Measurements from ENCODE around the gene SAC3D1.

SAC3D1 gene

DNA sequence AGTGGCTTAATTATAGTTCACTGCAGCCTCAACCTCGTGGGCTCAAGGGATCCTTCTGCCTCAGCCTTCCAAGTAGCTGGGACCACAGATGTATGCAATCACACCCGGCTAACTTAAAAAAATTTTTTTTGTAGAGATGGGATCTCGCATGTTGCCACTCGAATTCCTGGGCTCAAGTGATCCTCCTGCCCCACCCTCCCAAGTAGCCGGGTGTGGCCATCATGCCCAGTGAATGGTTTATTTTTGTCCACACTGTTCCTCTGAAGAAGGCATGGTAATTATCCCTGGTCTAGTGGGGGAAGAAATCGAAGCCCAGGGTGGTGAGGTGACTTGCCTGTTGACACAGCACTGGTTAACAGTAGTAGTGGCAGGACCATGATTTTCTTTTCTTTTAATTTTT, 1.9 kb downstream of the SAC3D1 start:
- no peak for TF ChIP-seq ZNF274 (IDR thresholded peaks at IDR 0.05; ENCODE audit: low read depth, low read length)
- no peak overlapping the region for H3K4me3 ChIP-seq (ENCODE audit: low read length)

DNA sequence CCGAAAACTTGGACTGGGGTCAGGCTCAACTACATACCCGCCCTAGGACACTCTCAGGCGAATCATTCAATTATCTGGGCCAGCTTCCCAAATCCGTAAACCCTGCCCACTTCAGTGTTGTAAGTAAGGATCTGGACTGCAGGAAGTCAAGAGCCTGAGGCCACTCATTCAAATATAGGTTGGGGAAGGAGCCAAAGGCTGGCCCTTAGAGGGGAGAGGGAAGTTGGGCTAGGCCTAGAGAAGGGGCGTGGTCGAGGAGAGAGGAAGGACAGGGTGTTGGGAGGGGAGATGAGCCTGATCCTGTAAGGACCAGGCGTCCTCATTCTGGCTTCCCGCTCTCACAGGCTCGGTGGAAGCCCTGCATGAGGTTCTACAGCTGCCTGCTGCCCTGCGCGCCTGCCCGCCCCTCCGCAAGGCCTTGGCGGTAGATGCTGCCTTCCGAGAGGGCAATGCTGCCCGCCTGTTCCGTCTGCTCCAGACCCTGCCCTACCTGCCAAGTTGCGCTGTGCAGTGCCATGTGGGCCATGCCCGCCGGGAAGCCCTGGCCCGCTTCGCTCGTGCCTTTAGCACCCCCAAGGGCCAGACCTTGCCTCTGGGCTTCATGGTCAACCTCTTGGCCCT, 3.0 kb downstream of the SAC3D1 start:
- no peak overlapping the region for H3K4me3 ChIP-seq (ENCODE audit: low read length)
- no peak for TF ChIP-seq ZNF274 (IDR thresholded peaks at IDR 0.05; ENCODE audit: low read depth, low read length)

DNA sequence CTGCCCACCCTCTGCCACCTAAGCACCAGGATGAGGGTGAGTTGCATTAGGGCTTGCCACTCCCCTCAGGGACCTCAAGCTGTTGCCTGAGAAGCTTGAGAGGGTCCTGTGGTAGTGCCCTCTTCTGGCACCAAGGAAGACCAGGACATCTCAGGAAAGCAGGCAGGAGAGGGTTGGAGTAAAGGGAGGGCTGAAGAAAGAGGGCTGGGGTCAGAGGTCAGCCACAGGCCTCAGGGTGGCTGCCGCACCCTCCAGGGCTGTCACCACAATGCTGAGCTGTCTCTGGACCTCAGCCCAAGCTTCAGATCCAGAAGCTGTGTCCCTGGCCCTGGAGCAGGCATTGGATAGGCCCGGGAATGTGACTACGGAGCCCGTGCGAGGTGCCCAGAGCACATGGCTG, 4.1 kb downstream of the SAC3D1 start:
- no peak overlapping the region for H3K4me3 ChIP-seq (ENCODE audit: low read length)
- no peak for TF ChIP-seq ZNF274 (IDR thresholded peaks at IDR 0.05; ENCODE audit: low read depth, low read length)

DNA sequence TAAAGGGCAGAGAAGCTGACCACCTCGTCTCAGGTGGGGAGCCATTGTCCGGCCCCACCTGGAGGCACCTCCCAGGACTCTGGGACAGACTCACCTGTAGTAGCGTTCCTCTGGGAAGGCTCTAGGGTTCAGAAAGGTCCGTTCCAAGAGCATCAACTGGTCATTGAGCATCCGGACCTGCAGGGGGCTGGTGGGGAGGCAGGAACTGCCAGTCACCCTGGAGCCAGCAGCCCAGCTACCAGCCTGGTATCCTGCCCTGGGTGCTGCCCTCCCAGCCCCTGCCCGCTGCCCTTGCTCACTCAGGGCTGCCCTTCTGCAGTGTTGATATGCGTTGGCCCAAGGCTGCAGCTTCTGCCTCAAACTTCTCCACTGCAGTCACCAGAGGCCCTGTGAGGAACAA, 4.7 kb downstream of the SAC3D1 start:
- no peak overlapping the region for H3K4me3 ChIP-seq (ENCODE audit: low read length)
- TF ChIP-seq ZNF274 (IDR thresholded peaks at IDR 0.05; ENCODE audit: low read depth, low read length), result no peak

DNA sequence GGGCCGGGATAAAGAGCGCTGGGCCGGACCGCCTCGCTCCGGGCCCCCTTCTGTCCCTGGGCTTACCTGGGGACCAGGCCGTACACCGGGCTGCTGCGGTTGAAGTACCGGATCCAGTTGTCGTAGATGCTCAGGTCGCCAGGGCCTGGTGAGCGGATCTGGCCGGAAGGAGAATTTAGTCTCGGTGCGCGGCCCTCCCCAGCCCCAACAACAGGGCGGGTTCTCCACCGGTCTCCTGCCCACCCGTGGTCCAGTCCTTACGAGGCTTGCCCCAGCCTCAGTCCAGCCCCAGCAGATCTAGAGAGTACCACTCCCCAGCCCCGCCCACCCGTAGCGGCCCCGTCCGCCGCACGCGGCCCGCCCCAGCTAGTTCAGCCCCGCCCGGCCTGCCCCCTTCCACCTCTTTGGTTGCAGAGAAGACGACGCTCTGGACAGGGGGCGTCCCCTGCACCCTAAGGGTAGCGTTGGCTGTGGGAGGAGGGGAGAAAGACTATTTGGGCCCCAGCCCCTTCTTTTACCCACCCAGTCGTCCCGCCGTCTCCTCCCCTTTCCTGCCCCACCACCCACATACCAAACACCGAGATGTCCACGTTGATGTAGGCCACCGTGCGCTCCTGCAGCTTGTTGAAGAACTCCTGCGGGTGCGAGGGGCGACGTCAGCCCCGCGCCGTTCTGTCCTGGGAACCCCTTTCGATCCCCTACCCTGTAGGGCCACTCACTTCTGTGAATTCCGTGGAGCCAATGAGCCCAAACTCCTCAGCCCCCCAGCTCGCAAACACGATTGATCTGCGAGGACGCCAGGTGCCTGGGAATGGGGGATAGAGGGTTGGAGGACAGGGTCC, 6.8 kb downstream of the SAC3D1 start:
- TF ChIP-seq ZNF274 (IDR thresholded peaks at IDR 0.05; ENCODE audit: low read depth, low read length), result no peak
- peak overlapping the region; percentile 3; the same call in 1 of the 2 replicates for H3K4me3 ChIP-seq (ENCODE audit: low read length)

DNA sequence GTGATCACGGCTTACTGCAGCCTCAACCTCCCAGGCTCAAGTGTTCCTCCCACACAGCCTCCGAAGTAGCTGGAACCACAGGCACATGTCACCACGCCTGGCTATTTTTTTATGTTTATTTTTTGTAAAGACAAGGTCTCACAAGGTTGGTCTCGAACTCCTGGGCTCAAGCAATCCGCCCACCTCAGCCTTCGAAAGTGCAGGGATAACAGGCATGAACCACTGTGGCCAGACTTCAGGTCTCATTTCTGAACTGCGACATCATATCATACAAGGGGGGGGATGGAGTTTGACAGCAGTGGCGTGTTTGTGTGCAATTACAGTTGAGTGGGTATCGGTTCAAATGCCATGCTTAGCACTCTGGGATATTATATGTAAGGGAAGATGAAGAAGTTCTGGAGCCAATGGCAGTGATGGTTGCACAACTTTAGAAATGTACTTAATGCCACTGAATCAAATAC, 10.4 kb downstream of the SAC3D1 start:
- no peak for TF ChIP-seq ZNF274 (IDR thresholded peaks at IDR 0.05; ENCODE audit: low read depth, low read length)
- H3K4me3 ChIP-seq (ENCODE audit: low read length), result no peak overlapping the region

DNA sequence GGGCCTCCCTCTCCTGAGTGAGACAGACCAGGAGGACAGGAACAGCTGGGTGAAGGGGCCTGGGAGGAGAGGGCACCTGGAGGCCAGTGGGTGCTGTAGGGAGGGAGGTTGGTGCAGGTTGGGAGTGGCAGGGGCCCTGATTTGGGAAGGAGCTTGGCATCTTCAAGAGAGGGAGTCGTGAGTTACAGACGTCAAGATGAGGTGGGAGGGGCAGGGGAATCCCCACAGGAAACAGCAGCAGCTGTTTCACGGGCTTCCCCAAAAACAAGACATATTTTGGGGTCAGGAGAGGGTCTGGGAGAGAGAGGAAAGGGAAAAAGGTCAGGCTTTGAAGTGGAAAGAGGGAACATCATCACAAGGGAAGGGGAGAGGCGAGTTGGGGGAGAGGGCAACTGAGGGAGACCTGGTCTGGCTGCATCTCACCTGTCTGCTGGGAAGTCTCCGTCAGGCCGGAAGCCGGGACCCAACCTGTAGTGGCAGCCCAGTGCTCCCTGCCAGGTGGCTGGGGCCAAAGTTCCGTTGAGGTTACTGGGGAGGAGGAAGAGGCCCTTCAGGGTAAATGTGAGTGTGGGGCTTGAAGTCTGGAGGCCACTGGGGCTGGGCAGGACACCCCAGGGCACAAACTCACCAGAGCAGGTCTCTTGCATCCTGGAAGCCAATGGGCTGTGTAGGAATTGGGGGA, 13.0 kb downstream of the SAC3D1 start:
- TF ChIP-seq ZNF274 (IDR thresholded peaks at IDR 0.05; ENCODE audit: low read depth, low read length), result no peak

DNA sequence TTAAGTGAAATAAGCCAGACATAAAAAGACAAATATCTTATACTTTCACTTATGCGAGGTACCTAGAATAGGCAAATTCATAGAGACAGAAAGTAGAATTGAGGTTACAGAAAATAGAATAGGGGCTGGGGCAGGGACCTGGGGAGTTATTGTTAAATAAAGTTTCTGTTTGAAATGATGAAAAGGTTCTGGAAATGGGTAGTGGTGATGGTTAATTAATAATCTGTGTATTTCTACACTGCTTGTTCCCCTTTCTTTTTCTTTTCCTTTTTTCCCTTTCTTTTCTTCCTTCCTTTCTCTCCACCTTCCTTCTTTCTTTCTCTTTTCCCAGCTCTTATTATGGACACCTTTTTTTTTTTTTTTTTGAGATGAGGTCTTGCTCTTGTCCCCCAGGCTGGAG, 14.5 kb downstream of the SAC3D1 start:
- TF ChIP-seq ZNF274 (IDR thresholded peaks at IDR 0.05; ENCODE audit: low read depth, low read length), result no peak

More for the DNA sequence above, 13.0 kb downstream of the SAC3D1 start:
- H3K4me3 ChIP-seq (ENCODE audit: low read length), result no peak overlapping the region

DNA sequence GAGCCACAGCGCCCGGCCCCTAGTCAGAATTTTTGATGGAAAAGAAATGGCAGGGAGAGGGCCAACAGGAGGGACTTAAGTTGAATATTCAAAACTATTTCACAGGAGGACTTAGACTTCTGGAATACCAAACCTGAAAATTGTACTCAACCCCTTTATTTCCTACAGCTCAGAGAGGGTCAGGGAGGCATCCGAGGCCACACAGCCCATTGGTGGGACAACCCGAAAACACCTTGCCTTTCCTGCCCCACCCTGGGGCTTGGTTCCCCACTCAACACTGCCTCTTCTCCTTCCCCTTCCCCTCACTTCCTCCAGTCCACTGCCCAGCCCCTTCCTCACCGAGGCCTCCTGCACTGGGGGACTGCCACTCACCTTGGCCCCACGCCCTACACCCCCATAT, 16.0 kb downstream of the SAC3D1 start:
- no peak for TF ChIP-seq ZNF274 (IDR thresholded peaks at IDR 0.05; ENCODE audit: low read depth, low read length)
- no peak overlapping the region for H3K4me3 ChIP-seq (ENCODE audit: low read length)

More for the DNA sequence above, 14.5 kb downstream of the SAC3D1 start:
- H3K4me3 ChIP-seq (ENCODE audit: low read length), result no peak overlapping the region

DNA sequence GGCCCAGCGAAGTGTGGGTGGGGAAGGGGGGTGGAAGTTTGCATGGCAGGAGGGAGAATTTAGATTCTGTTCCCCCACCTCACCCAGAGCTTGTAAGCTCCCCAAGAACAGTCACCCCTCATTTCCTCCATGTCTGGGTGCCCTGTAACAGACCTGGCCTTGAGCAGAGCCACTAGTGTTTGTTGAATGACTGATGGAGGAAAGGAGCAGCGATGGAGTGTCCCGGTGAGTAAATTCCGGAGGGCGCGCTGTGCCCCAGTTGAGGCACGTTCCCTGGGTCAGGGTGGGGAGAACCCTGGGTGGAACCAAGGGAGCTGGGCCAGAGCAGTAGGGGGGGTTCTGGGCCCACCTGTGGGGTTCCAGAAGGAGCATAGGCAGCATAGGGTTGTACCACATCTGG, 16.5 kb downstream of the SAC3D1 start:
- no peak for TF ChIP-seq ZNF274 (IDR thresholded peaks at IDR 0.05; ENCODE audit: low read depth, low read length)
- no peak overlapping the region for H3K4me3 ChIP-seq (ENCODE audit: low read length)

DNA sequence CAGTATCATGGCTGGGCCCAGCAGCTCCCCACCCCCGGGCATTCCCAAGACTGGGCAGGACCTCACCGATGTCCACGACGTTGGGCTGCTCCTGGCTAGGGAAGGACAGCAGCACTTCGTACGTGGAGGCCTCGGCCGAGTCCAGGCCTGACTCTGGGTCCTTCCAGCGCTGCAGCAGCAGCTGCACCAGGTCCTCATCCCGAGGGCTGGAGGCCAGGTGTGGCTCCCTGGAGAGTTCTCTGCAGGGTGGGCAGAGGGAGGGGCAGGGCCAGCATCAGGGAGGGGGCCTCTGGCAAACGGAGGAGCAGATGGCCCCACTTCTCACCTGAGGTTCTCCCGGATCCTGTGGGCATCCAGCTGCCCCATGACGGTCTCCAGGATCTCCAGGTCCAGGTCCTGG, 17.0 kb downstream of the SAC3D1 start:
- H3K4me3 ChIP-seq (ENCODE audit: low read length), result no peak overlapping the region
- TF ChIP-seq ZNF274 (IDR thresholded peaks at IDR 0.05; ENCODE audit: low read depth, low read length), result no peak

DNA sequence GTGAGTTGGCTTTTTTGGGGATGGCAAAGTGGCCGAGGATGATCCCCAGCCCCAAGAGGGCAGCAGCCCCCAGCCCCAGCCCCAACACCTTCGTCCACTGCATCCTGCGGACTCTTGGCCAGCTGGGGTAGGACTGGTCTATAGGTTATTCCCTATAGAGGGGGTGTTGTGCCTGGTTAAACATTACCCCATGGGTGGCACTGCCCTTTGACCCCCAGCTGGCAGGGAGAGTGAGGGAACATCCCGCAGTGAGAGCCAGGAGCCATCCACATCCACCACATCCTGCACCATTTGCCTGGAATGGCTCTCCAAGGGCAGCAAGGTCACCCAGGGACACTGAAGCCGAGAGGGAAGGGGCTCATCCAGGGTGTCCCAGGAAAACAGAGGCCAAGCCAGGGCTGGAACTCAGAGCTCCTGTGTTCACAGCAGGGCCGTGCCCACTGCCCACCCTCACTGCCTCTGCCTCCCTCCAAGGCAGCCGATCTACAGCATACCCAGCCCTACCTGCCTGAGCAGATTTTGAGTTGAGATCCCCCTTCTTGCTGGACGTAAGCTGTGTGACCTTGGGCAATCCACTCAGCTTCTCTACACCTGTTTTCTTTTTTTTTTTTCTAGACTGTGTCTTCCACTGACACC, 17.5 kb downstream of the SAC3D1 start, which contains the start of gene NAALADL1:
Gene NAALADL1, minus strand, starts transcription at position 135 of the 636 bp plus-strand sequence. Its CDS starts 32 bp downstream, at position 103.
- TF ChIP-seq ZNF274 (IDR thresholded peaks at IDR 0.05; ENCODE audit: low read depth, low read length), result no peak
- no peak within 1 kb of the TSS for H3K4me3 ChIP-seq (ENCODE audit: low read length)

DNA sequence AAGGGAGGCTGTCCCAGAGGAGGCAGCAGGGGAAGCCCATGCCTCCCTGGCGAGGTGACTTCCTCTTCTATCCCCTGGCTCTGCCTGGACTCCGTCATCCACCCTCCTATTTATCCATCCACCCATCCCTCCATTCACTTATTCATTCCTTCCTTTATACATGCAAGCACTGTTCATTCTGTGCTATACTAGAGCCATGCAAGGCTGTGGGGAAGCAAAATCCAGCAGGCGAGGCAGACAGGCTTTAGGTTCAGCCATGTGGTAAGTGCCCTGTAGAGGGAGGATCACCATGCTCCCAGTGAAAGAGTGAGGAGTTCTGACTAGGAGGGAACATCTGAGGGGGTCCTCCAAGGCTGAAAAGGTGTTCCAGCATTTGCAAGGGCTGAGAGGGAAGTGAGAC, 18.5 kb downstream of the SAC3D1 start:
- no peak for TF ChIP-seq ZNF274 (IDR thresholded peaks at IDR 0.05; ENCODE audit: low read depth, low read length)
- no peak overlapping the region for H3K4me3 ChIP-seq (ENCODE audit: low read length)

Data from GM08714 (cell line).